GM18867 (cell line): ENCODE results near the gene TEAD4.
"Not testable (repeated sequence)": the region's sequence is repeated elsewhere in the genome, so short reads cannot be mapped to it uniquely, and the experiment has no call there.

Source experiments
- ATAC-seq: cut with Tn5 transposase; IDR thresholded peaks from one replicate; pipeline ENCODE4 v1.9.1; 2021; ENCODE audit warnings: mild to moderate bottlenecking, moderate library complexity; ENCODE audit not compliant: unreplicated experiment

Gene TEAD4

DNA sequence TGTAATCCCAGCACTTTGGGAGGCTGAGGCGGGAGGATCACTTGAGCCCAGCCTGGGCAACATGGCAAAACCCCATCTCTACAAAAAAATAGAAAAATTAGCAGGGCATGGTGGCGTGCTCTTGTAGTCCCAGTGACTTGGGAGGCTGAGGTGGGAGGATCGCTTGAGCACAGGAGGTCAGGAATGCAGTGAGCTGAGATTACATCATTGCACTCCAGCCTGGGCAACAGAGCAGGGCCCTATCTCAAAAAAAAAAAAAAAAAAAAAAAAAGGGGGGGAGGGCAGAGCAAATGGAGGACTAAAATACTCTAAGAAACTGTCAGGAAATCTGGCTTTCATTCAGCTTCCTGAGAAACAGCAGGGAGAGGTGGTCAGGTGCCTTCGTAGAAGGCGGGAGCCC is 86.3 kb downstream of the TEAD4 start:
- no peak for ATAC-seq

DNA sequence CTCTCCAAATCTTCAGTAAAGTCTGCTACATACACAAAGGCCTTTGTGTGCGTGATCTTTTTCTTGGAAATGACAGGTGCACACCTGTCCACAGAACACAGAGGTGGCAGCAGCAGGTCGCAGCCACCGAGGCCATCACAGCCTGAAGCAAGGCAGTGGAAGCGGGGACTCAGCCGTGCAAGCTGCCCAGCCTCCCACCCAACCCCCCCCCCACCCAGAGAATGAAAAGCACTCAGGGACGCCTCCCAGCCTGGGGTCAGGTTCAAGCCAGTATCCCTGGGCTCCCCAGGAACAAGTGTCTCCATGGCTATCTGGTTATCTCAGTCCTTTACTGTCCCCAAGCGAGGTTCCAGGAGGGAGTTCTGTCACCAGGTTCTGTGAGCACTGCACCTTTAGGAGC is 86.8 kb downstream of the TEAD4 start:
- no peak for ATAC-seq

DNA sequence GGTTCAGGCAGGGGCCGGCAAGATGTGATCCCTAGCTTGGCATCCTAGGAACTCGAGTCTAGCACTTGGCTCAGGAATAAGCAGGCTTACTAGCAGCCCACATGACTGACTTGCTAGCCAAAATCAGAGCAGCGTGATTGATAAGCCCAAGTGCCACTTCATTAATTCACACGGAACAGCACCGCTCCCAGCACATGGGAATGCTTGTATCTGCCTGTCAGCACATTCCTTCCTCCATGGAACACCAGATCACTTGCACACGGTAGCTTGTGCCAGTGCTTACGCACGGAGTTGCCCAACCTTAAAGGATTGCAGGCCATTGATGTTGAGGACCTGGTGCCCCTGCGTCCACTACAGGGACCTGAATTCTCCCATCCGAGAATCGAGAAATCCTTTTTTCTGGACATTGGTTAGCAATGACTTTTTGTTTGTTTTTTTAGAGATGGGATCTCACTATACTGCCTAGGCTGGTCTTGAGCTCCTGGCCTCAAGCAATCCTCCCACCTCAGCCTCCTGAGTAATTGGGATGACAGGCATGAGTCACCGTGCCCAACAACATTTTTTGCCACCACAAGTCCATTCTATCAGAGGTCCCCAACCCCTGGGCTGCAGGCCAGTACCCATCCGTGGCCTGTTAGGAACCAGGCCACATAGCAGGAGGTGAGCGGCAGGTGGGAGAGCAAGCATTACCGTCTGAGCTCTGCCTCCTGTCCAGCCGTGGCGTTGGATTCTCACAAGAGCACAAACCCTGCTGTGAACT is 87.4 kb downstream of the TEAD4 start:
- ATAC-seq, result no peak

DNA sequence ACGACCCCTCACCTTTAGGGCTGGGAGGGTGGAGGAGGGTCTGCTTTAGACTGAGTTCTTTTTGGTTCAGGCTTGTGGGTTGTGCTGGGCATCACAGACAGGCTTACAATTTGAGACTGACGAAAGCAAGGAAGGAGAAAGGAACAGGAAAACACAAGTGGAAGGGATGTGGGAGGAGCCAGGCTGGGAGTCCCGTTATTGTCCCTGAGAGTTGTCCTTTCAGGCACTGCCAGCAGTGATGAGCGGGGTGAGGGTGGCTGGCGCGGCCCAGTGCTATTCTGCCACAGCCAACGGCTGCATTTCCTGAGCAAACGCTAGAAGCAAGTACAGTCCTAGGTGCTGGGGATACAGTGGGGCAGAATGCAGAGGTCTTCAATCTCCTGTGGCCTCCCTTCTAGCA is 88.8 kb downstream of the TEAD4 start:
- no peak for ATAC-seq

DNA sequence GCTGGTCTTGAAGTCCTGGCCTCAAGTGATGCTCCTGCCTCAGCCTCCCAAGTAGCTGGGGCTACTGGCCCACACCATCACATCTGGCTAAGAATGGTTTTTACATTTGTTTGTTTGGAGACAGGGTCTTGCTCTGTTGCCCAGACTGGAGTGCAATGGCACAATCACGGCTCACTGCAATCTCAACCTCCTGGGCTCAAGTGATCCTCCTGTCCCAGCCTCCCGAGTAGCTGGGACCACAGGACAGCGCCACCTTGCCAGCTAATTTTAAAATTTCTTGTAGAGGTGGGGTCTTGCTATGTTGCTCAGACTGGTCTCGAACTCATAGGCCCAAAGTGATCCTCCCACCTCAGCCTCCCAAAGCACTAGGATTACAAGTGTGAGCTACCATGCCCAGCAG is 89.3 kb downstream of the TEAD4 start:
- no peak for ATAC-seq

DNA sequence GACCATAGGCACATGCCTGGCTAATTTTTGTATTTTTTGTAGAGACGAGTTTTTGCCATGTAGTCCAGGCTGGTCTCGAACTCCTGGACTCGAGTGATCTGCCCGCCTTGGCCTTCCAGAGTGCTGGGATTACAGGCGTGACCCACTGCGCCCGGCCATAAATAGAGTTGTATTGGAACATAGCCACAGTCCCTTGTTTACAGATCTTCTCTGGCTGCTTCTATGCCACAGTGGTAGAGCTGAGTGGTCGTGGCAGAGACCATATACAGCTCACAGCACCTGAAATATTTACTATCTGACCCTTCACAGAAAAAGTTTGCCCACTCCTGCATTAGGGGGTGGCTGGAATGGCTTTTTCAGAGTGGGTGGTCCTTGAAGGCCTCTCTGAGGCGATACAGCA is 90.0 kb downstream of the TEAD4 start:
- no peak for ATAC-seq

DNA sequence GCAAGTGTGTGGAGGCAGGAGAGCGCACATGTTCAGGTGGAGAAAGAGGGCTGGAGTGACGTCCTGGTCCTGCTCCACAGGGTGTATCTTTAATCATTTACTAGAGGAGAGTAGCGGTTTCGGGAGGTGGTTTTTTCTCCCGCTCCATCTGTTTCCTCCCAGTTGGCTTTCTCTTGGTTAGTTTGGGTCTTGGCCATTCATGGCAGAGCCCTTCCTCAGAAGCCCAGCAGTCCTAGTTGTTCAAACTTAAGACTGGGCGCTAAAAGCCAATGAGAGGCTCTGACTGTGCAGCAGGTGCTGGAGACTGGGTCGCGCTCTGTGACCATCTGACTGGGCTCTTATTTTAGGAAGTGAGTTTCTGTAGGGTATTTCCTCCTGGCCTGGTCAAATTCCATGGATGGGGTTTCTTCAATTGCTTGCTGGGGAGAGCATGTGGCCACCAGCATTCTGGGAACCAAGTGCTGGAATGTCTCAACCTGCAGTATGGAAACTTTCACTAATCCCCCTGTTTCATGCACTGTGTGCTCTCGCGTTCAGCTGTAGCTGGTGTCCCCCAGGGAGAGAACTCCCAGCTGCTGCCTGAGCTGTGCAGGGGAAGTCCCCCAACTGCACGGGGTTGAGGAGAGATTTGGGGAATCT is 90.5 kb downstream of the TEAD4 start:
- ATAC-seq, result no peak

DNA sequence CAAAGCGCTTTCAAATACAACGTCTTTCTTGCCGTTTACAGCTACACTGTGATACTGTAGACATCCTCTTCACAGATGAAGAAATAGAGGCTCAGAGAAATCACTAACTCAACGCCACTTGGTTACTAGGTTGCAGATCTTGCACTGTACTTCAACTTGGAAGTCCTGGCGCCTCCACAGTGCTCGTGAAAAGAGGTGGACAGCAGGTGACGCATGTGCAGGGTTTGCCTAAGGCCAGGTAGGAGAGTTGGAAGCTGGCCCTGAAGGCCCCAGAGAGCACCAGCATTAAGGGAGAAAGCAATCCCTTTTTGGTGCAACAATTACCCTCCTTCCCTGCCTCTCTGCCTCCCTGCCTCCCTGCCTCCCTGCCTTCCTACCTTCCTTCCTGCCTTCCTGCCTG is 95.2 kb downstream of the TEAD4 start:
- ATAC-seq, result no peak

DNA sequence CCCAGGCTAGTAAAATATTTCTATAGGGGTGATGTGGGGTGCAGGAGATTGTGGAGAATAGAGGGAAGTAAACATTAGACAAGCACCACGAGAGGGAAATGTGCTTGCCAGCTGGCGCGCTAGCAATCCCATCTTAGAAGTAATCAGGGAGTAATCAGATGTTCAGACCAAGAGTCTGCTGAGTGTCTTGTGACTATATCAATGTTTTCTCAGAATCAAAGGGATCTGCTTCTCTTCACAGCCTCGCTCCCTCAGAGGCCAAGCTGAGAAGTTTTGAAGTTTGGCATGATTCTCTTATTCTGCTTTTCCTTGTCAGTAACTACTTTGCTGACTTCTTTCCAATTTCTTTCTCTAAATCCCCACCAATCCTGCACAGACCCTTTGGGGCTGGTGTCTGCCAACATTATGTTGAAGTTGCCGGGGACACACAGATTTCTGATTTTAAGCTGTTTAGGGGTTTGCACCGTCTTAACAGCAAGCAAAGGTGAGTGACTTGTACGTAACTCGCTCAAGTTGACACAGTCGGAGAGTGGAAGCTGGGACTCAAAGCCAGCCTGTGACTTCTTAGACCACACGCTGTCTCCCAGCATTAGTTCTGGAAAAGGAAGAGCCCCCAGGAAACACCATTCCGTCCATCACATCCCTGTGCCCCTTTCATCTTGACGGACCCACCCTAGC is 96.0 kb downstream of the TEAD4 start:
- no peak for ATAC-seq

DNA sequence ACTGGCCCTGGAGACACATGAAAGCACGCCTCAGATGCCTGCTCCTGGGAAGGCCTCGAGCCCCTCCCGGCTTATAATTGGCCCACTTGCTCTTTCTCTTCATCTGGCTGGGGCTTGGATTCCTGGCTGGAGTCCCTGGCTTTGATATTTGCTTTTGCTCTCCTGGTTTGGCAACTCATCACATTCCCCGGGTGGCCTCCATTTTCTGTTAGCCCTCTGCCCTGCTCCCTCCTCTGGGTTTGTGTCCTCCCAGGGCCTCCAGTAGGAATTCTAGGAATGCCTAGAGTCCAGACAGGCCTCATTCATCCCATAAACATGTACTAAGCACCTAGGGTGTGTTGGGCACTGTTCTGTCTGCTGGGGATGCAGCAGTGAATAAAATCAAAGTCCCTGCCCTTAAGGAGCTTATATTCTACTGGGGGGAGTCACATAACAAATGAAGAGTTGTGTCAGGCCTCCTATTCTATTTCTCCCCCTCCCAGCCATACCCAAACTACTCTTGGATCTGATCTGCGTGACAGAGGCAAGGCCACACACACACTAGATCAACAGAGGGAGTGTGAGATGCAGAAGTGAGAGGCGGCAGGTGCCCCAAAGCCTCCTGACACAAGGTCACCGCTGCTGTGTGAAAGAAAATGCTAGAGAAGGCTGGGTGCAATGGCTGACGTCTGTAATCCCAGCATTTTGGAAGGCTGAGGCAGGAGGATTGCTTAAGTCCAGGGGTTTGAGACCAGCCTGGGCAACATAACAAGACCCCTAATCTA is 96.7 kb downstream of the TEAD4 start:
- no peak for ATAC-seq

DNA sequence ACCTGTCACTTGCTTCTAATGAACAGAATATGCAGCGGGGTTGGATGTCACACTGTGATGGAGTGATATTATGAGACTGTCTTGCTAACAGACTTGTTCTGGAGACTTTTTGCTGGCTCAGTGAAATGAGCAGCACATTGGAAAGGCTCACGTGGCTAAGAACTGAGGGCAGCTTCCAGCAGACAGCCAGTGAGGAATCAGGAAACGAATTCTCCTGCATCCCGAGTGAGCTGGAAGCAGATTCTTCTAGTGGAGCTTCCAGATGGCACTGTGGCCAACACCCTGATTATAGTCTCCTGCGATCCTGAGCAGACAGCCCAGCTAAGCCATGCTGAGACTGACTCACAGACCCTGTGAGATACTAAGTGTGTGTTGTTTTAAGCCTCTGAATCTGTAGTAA is 101.9 kb downstream of the TEAD4 start:
- ATAC-seq, result no peak

DNA sequence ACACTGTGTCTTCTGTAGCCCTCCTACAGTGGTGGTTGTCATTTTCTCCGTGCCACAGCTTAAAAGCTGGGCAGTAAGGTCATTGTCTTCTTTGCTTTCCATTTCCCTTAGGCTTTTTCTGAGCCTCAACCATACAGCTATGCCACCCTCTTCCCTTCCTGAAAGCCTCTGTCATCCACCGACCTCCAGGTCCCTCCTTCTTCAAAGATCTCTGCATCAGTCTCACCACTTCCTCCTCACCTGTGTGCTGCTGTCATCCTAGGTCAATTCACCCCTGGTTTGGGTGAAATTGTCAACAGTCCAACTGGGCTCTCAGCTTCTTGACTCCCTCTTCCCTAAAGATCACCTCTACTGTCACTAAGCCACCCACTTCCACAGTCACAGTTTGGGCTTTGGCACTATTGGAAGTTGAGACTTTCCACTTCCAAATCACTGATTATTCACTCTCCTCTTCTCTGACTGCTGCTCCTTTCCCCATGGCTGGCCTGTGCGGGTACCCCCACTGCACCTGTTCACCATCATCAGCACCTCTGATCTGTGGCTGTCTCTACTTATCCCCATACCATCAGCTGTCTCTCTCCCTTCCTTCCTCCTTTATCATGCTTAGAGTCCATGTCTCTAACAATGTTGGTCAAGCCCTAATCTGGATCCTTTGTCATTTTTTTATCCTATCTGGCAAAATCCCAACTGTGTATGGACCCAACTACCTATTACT is 102.5 kb downstream of the TEAD4 start:
- no peak for ATAC-seq

DNA sequence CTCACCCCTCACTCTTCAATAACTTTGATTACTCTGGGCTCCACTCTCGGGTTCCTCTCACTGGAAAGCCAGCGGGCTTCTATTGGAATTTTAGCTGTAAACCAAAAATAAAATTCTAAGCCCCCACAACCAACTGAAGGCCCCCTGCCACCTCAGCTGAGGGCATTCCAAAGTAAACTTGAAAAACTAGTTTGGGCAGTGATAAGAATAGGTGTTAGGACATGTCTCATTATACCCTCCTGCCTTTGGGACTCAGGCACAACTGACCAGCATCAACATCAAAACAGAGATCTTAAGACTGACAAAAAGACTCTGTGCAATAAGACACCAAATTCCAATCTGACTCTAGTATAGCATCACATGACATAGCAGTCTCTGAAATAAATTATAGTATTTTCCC is 106.1 kb downstream of the TEAD4 start:
- no peak for ATAC-seq

DNA sequence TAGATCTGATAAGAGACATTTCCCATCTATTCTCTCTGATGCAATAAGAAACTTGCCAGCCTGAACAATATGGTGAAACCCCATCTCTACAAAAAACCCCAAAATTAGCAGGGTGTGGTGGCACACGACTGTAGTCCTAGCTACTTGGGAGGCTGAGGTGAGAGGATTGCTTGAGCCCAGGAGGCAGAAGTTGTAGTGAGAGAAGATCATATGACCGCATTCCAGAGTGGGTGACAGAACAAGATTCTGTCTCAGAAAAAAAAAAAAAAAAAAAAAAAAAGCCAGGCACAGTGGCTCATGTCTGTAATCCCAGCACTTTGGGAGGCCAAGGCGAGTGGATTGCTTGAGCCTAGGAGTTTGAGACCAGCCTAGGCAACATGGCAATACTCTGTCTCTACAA is 106.6 kb downstream of the TEAD4 start:
- not testable (repeated sequence) for ATAC-seq

DNA sequence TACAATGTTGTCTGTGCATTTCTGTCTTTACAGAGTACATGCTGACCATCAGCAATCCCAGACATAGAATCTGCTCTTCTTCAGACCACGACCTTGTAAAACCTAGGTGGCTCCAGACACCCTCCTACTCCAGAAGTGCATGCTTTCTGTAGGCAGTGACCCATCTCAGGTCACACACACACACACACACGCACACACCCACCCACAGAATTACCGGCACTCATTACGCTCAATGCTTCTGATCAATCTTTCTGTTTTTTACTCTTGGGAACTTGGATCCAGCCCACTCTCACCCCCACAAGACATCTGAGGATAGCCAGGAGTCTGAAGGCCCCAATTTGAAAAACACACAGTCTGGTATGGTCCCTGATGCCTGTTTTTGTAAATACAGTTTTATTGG is 110.5 kb downstream of the TEAD4 start:
- ATAC-seq, result no peak

DNA sequence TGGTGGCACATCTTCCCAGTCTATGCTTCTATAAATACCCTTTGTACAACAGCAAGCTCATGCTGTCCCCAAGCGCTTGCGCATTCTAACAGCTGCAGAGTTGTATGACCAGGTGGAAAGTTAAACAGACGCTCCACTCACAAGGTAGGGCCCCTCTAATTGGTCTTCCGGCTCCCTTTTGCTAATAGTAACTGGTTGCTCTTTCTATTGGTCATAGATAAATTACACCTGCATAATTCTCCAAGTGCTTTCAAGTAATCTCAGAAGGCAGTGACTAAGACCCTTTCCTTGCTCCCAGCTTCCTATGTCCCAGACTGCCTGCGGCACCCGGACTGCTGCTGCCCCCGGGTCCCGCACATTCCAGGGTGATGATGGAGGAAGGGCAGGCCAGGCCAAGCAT is 111.9 kb downstream of the TEAD4 start:
- ATAC-seq, result no peak

DNA sequence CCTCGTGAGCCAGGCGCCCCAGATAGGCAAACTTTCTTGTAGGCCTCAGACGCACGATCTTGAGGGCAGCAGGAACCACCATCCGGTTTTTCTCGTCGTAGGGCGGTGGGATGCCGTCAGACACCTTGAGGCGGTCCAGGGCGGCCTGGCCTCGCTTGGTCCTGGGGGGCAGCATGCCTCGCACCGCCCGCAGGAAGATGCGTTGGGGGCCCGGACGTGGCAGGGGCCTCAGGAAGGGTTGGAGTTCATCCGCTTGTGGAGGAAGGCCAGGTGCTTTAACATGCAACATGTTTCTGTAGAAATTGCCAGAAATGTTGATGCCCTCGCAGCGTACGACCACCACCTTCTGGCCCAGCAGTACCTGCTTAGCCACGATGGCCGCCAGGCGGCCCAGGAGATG is 112.5 kb downstream of the TEAD4 start:
- ATAC-seq, result no peak

DNA sequence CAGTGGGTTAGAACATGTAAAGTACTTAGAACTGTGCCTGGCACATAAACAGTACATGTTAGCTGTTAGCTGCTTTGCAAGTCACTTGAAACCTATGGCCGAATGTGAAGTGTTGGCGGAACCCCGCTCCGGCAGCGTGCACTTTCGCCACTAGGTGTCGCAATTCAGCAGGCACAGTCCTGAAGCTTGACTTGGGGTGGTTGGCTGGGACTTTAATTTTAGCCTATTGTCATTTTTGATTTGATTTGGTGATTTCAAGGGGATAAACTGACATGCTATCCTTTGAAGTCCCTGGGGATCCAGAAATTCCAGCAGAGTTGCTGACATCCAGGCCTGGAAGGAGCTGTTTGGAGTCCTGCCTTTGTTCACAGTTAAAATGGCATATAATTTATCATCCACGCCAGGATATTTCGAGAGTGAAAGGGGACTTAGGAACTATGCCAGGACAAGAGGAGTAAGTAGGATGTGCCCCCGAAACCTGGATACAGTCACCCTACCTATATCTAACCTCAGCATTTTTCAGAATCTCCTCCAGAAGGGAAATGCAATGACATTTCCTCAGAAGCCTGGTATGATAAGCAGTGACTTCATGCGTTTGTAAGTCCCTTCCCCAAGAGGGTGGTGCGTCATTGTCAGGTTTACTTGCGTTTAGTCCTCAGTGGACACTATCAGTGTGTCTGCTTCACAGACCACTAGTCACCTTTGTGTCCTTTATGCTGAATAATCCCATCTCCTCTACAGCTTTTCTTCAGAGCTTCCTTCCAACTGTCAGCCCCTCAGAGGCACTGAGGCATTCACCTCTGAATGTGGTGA is 114.4 kb downstream of the TEAD4 start:
- peak; percentile 55 for ATAC-seq

DNA sequence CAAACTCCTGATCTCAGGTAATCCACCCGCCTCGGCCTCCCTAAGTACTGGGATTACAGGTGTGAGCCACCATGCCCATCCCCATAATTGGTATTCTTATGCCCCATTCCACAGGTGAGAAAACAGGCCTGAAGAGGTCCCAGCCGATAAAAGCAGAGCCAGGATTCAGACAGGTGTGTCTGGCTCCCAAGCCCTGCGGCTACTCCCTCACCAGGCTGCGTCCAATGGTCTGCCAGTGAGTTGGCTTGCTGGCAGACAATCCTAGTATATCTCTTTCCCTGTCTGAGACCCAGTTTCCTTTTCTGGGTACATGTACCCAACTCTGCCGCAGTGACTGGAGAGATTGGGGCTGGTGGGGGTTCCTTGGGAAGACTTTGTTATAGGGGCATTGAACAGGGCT is 116.1 kb downstream of the TEAD4 start:
- ATAC-seq, result no peak
